Caco-2 (cell line): ENCODE measurements around the gene COA5. TPM values are rescaled to one million over a fixed set of nuclear protein-coding genes. Genes with fewer than 3 reads are reported as not detected.

Experiments
- BruUV-seq: library from RNA; stranded (reverse); fragments of 400-500 nt; replicated peaks from 2 replicates; lab custom pipeline; 2021; lab: Mats Ljungman, UMichigan
- CTCF ChIA-PET: fragments of 300-600 bp; sonication (Branson Sonifier 250); formaldehyde crosslinking; loops from one replicate; lab custom pipeline; 2022; ENCODE audit warnings: antibody characterized with exemption; lab: Charles Lee
- POLR2A ChIA-PET: fragments of 300-600 bp; sonication (Branson Sonifier 250); formaldehyde crosslinking; loops from one replicate; lab custom pipeline; 2022; ENCODE audit warnings: antibody characterized with exemption; lab: Charles Lee
- DNase-seq, 2 experiments: peaks; one replicate each; pipeline versions ENCODE4 v3.0.0 to v3.0.0-alpha.2; 2020 to 2022
- H3K27me3 ChIP-seq: replicated peaks from 2 replicates; pipeline ENCODE4 v1.6.0; 2011; ENCODE audit warnings: low read length; ENCODE audit not compliant: control insufficient read depth, insufficient read depth
- H3K36me3 ChIP-seq: 2 replicates; pipeline ENCODE4 v1.5.1; 2011; ENCODE audit warnings: low read length; ENCODE audit not compliant: control insufficient read depth, insufficient read depth
- H3K4me1 ChIP-seq: fragments of 250-450 bp; sonication (Bioruptor Pico); 2 replicates; pipeline ENCODE4 v1.5.1; 2020; ENCODE audit warnings: mild to moderate bottlenecking
- H3K4me3 ChIP-seq: 2 replicates; pipeline ENCODE4 v1.5.1; 2011; ENCODE audit warnings: low read depth, mild to moderate bottlenecking, control low read depth, low read length
- H3K9me3 ChIP-seq: fragments of 250-450 bp; sonication (Bioruptor Pico); 2 replicates; pipeline ENCODE4 v1.5.1; 2020; ENCODE audit warnings: mild to moderate bottlenecking, moderate library complexity
- H3K27ac Mint-ChIP-seq: one replicate; pipeline ENCODE4 v1.8.0; 2022; ENCODE audit warnings: mixed read lengths; ENCODE audit not compliant: unreplicated experiment
- H3K27me3 Mint-ChIP-seq: one replicate; pipeline ENCODE4 v1.8.0; 2022; ENCODE audit warnings: mixed read lengths; ENCODE audit not compliant: insufficient read depth, unreplicated experiment
- H3K36me3 Mint-ChIP-seq: one replicate; pipeline ENCODE4 v1.8.0; 2022; ENCODE audit warnings: mild to moderate bottlenecking, mixed read lengths; ENCODE audit not compliant: insufficient read depth, unreplicated experiment
- H3K4me1 Mint-ChIP-seq: one replicate; pipeline ENCODE4 v1.8.0; 2022; ENCODE audit warnings: low read depth, mixed read lengths; ENCODE audit not compliant: unreplicated experiment
- H3K4me3 Mint-ChIP-seq: one replicate; pipeline ENCODE4 v1.8.0; 2022; ENCODE audit warnings: mild to moderate bottlenecking, moderate library complexity, mixed read lengths; ENCODE audit not compliant: unreplicated experiment
- H3K9me3 Mint-ChIP-seq: one replicate; pipeline ENCODE4 v1.8.0; 2022; ENCODE audit warnings: mixed read lengths; ENCODE audit not compliant: unreplicated experiment
- CTCF ChIP-seq, 2 experiments: fragments of 200-600 bp in 1 of 2; IDR thresholded peaks; 1 replicate in 1 of 2; 2 replicates in 1 of 2; pipeline versions ENCODE4 v1.5.1 to v1.8.0; 2011 to 2022; ENCODE audit warnings: antibody characterized with exemption in 1 of 2, control low read depth in 1 of 2, inconsistent platforms in 1 of 2, low read depth in 1 of 2, low read length in 1 of 2, mild to moderate bottlenecking in 1 of 2, moderate library complexity in 1 of 2; ENCODE audit not compliant: insufficient read depth in 1 of 2, severe bottlenecking in 1 of 2, unreplicated experiment in 1 of 2
- intact Hi-C: fragments of 100-400 bp; cut with micrococcal nuclease; formaldehyde crosslinking; loops from one replicate; pipeline ENCODE4 v1.10.0; 2022; ENCODE audit not compliant: unreplicated experiment
- total RNA-seq: library from RNA; stranded (reverse); gene quantifications from 2 replicates; pipeline ENCODE4 v1.2.3, GENCODE V29; 2022

Gene COA5
- total RNA-seq, 1 experiment from 2014 or later: 35.7 TPM

DNA sequence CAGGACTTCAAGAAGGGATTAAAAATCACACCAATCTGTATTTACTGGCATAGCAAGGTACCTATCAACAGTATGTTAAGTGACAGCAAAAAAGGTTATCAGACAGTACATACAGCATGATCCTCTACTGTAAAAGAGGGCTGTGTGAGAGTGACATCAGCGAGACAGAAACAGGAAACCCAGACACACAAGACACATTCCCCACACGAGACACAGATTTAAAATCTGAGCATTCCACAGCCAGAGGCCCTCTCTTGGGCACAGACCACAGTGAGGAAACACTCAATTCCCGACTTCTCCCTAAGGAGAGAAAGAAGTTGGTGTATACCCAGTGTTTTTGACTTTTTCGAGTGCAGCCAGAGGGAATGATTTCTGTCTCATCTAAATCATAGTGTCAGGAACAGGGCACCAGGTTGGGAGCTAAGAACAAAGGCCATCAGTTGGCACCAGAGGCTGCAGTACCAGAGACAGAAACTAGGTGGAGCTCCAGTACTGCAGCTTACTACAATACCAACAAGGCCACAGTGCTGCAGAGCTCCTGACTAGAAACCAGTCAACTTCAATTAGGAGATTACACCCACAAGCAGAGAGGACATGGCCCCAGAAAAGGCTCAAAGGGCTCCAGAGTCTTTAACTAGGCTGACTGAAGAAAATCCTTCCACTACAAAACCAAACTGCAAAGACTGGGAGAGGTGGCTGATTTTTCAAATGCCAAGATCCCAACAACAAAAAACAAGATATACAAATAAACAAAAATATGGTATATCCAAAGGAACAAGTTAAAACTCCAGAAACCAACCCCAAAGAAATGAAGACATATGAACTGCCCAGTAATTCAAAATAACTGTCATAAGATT lies 41.1 kb upstream of the COA5 start:
- BruUV-seq: no TSS peak
- peak; percentile 95 to 98 for TF ChIP-seq CTCF (IDR thresholded peaks at IDR 0.05; ENCODE audit: insufficient read depth in 1 of 2, low read depth in 1 of 2, low read length in 1 of 2, severe bottlenecking in 1 of 2, unreplicated experiment in 1 of 2)
- Mint-ChIP-seq H3K27me3 (no peaks in the 10 kb centered on the region), H3K4me1 (peaks cover 17% of the 10 kb centered on the region), H3K4me3 (no peak overlapping the region), H3K27ac (peak overlapping the region; percentile 4), H3K36me3 (peaks cover 21% of the 10 kb centered on the region), H3K9me3 (no peaks in the 10 kb centered on the region)
- Histone ChIP-seq H3K9me3 (no peaks in the 10 kb centered on the region), H3K36me3 (peaks cover 1% of the 10 kb centered on the region; the same call in 1 of the 2 replicates), H3K4me1 (no peaks in the 10 kb centered on the region), H3K27me3 (no peaks in the 10 kb centered on the region), H3K4me3 (no peak overlapping the region)
- ChIA-PET CTCF (interaction anchor here (0.5 to 1.3 kb wide), 22 partner anchors 15 to 419 kb away, joined by 3 to 21 read pairs (median 4); partner anchors contain the start of genes COA5, MGAT4A and UNC50), POLR2A (no interaction called here)
- DNase-seq: peak; percentile 82 to 84
- intact Hi-C loops: loop anchor here (1.0 to 2.0 kb wide), 4 partner anchors 53 to 417 kb away; no protein-coding TSS in a partner anchor

GRCh38 chr2:98648451-98648850 lies 40.1 kb upstream of the COA5 start:
- BruUV-seq: no TSS peak
- Histone ChIP-seq H3K9me3 (no peaks in the 10 kb centered on the region), H3K4me1 (0 out of 2 replicates have a peak, but pooled peaks cover 2% of the 10 kb centered on the region), H3K27me3 (no peaks in the 10 kb centered on the region), H3K36me3 (peaks cover 1% of the 10 kb centered on the region; the same call in 1 of the 2 replicates), H3K4me3 (no peak overlapping the region)
- intact Hi-C loops: loop anchor here (2.0 kb wide), 1 partner anchor 54 kb away; no protein-coding TSS in a partner anchor
- Mint-ChIP-seq H3K9me3 (no peaks in the 10 kb centered on the region), H3K4me3 (no peak overlapping the region), H3K27me3 (no peaks in the 10 kb centered on the region), H3K4me1 (peaks cover 17% of the 10 kb centered on the region), H3K36me3 (peaks cover 21% of the 10 kb centered on the region), H3K27ac (no peak overlapping the region)
- POLR2A ChIA-PET: interaction anchor here (0.6 kb wide), 1 partner anchor 33 kb away, joined by 4 read pairs; no protein-coding TSS in a partner anchor
- DNase-seq: no peak
- no peak for TF ChIP-seq CTCF (IDR thresholded peaks at IDR 0.05; ENCODE audit: insufficient read depth in 1 of 2, low read depth in 1 of 2, low read length in 1 of 2, severe bottlenecking in 1 of 2, unreplicated experiment in 1 of 2)
- CTCF ChIA-PET: no interaction called here

GRCh38 chr2:98647636-98648035 lies 39.3 kb upstream of the COA5 start:
- Histone ChIP-seq H3K36me3 (peaks cover 1% of the 10 kb centered on the region; the same call in 1 of the 2 replicates), H3K9me3 (no peaks in the 10 kb centered on the region), H3K4me3 (no peak overlapping the region), H3K27me3 (no peaks in the 10 kb centered on the region), H3K4me1 (0 out of 2 replicates have a peak, but pooled peaks cover 5% of the 10 kb centered on the region)
- no peak for DNase-seq
- Mint-ChIP-seq H3K27me3 (no peaks in the 10 kb centered on the region), H3K36me3 (peaks cover 19% of the 10 kb centered on the region), H3K27ac (no peak overlapping the region), H3K4me3 (no peak overlapping the region), H3K4me1 (peaks cover 17% of the 10 kb centered on the region), H3K9me3 (no peaks in the 10 kb centered on the region)
- no peak for TF ChIP-seq CTCF (IDR thresholded peaks at IDR 0.05; ENCODE audit: insufficient read depth in 1 of 2, low read depth in 1 of 2, low read length in 1 of 2, severe bottlenecking in 1 of 2, unreplicated experiment in 1 of 2)
- POLR2A ChIA-PET: no interaction called here
- CTCF ChIA-PET: no interaction called here
- no TSS peak for BruUV-seq
- intact Hi-C loops: loop anchor here (2.0 kb wide), 1 partner anchor 55 kb away; no protein-coding TSS in a partner anchor
